HG03442 (cell line): ENCODE measurements around the gene MAPK14.
A peak's percentile ranks its signal among the peaks of the same experiment; 100 is the strongest.
"Not testable (repeated sequence)": the region's sequence is repeated elsewhere in the genome, so short reads cannot be mapped to it uniquely, and the experiment has no call there.

Experiments
- ATAC-seq: cut with Tn5 transposase; IDR thresholded peaks from one replicate; pipeline ENCODE4 v1.9.1; 2021; ENCODE audit warnings: mild to moderate bottlenecking, moderate library complexity; ENCODE audit not compliant: unreplicated experiment

Gene MAPK14

DNA sequence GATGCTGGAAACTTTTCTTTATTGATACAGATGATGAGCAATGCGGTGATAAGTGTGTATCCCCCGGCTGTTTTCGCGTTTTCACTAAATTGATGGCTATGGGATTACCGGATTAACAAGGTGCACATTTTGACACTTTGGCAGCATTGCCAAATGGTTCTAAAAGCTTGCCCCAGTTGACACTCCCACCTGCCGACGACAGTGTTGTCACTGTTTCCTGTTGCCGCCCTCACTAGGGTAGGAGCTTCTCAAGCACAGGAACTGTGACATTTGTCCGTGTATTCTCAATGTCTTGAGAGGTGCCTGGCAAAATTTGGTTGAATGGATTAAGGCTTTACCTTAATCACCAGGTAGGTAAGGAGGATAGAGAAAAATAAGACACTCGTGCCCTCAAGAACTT, 92.9 kb downstream of the MAPK14 start:
- no peak for ATAC-seq

- no peak for ATAC-seq
These were observed 93.6 kb downstream of the MAPK14 start for GRCh38 chr6:36120979-36121786.

DNA sequence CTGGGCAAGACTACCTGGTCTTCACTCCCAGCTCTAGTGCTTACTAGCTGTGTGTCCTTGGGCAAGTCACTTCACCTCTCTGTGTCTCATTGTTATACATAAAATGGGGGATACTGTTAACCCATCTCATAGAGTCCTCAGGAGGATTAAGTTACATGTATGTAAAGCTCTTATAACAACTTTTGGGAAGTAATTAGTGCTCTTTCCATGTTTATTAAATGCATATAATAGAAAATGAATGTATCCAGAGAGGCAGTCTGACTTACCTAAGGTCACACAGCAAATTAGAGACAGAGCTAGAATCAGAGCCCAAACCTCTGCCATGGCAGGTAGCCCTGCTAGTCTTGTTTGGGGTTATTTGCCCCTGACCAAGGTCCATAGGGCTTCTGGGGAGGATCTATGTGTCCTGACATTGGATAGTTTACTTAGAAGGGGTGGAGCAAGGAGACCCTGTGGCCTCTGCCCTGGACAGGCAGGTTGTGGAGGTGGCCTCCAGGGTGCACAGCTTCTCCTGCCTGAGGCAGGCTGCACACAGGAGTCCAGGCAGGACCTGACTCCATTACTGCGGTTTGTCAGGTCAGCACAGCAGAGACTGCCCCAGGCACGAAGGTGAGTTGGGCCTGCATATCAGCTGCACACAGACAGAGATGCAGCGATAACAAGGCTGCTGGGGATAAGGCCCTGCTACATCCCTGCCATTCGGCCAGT, 94.3 kb downstream of the MAPK14 start:
- no peak for ATAC-seq

DNA sequence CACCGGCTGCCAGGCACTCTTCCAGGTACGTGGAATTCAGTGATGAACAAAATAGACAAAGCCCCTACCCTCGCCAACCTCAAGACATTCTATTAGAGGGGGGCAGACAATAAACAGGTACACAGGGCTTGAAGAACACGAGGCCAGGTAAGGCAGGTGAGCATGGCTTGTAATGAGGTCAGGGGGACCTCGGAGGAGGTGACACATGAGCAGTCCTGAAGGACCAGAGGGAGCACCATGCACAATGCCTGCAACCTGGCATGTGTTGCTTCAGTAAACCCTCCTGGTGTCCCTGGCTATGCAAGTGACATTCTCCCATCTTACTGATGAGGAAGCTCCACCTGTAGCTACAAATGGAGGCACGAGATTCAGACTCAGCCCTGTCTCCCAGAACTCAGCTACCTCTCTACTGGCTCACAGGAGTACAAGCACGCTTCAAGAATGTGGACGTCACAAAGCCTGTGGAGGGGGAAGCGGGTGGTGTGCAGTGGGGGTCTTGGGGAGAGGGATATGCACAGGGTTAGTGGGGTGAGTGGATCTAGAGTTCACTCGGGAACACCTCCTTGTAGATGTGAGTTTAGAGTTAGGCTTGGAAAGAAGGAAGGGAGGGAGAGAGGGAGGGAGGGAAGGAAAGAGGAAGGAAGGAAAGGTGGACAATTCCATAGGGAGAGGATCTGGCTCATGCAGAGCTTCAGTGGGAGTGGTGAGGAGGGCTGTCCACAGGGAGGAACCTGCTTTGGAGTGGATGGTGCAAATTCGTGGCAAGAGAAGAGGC, 95.1 kb downstream of the MAPK14 start:
- no peak for ATAC-seq

DNA sequence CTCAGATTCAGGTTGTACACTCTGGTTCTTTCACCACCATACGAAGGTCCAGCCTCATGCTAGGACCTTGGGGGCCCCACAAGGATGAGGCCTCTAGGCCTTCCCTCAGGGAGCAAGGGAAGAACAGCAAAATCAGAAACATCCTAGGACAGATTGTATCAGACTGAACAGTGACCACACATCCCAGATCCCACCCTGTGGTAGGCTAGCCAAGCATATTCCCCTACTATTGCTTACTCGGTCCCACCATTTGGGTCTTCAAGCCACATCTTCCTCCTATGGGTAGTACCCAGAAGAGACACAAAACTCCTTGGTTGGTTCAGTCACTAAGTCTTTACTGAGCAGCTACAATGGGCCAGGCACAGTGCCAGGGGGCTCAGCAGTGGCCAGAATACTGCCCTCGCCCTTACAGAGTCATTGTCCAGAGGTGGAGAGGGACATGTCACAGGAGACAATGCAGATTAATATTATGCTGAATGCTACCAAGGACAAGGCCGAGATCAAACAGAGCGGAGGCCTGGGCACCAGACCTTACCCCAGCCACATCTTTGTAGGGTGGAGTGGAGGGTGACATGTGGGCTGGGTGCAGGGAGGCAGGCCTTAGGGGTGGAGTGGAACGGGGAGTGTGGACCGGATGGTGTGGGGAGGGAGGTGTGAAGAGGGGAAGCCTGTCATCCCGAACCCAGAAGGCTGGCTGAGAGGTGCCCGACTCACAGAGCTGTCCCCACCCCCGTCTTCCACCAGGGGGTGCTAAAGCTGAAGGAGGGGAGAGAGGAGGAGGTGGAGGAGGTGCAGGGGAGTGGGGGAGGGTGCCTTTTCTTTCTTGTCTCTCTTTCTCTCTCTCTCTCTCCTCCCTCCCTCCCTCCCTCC, 95.9 kb downstream of the MAPK14 start:
- ATAC-seq, result peak; percentile 62

- ATAC-seq, result not testable (repeated sequence)
These were observed 96.7 kb downstream of the MAPK14 start for GRCh38 chr6:36124346-36124745.

- no peak for ATAC-seq
These were observed 97.3 kb downstream of the MAPK14 start for GRCh38 chr6:36124881-36125280.

GRCh38 chr6:36125575-36125974, 98.0 kb downstream of the MAPK14 start:
- no peak for ATAC-seq

DNA sequence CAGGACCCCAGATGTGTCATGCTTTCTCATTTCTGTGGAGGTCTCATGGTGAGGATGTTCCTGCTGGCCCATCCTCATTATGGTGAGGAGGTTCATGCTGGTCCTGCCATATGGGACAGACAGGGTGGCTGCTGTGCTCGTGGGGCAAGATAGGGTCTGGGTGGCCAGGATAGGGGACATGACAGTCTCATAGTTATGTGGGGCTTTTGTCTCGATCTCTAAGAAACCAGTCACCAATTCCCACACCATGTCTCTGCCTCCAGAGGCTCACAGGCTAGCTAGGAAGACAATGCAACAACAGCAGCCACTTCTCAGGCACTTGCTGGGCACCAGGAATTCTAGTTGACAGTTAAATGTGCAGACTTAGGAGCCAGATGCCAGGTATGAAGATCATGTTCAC, 98.5 kb downstream of the MAPK14 start:
- no peak for ATAC-seq

DNA sequence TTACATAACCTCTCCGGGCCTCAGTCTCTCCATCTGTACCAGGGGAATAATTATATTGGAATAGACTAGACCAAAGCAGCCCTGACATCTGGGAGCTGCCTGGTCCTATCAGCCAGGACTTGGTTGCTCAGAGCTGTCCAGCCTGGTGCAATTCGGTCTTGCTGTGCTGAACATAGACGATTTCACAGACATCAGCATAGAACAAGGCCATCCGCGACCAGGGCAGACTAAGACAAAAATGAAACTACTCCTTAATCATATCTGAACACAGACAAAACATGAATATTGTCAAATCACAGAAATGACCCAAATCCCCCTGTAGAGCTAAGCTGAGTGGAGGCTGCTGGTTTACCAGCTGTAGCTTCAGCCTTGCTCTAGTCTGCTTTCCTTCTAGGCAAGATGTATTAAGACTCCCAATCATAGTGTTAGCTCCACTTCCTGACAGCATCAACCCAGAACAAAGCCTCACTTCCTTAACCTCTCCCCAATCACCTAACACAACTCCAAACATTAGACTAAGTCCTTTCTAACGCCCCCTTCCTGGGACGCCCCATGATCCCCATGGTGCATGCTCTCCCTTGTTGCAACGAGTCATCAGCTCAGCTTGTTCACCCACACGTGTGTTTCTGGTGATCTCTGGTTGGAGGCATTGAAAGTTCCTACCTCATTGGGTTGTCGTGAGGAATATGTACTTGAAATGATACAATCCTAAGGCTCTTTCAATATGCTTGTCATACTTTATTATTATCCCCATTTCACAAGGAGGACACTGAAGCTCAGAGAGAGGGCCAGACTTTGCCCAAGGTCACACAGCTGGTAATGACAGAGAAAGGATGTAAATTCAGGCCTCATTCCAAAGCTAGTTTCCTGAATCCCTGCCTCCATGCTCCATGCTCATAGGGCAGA, 99.2 kb downstream of the MAPK14 start:
- no peak for ATAC-seq

DNA sequence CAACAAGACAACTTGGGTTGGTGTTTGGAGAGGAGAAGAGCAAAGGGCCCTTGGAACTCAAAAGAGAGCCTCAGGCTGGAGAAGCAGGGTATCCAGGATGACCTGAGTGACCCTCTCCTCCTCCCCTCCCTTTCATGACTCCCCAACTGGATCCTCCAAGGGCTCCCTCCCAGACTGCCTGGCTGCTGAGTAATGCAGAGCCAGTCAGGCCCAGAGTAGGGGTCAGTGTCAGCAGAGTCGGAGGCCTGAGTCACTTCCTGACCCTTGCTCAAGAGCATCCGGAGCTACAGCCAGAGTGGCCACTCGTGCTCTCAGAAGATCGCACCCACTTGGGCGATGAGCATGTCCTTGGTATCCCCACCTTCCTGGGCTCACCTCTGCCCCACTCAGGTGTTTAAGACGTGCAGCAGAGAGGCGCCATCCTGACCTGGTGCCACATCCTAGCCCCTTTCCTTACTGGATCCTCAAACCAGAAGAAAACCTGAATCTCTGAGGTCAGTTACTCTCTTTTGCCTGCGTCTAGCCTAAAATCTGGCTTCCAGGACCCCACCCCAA, 99.9 kb downstream of the MAPK14 start:
- no peak for ATAC-seq

- no peak for ATAC-seq
These were observed 100.5 kb downstream of the MAPK14 start for GRCh38 chr6:36128073-36128472.

GRCh38 chr6:36128793-36129192, 101.2 kb downstream of the MAPK14 start:
- ATAC-seq, result no peak

DNA sequence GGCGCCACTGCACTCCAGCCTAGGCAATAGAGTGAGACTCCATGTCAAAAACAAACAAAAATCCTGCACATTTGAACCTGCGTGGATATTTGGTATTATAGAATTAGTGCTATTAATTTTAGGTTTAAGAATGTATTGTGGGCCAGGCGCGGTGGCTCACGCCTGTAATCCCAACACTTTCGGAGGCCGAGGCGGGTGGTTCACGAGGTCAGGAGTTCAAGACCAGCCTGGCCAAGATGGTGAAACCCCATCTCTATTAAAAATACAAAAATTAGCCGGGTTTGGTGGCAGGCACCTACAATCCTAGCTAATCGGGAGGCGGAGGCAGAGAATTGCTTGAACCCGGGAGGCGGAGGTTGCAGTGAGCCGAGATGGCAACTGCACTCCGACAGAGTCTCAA, 101.7 kb downstream of the MAPK14 start:
- ATAC-seq, result not testable (repeated sequence)

DNA sequence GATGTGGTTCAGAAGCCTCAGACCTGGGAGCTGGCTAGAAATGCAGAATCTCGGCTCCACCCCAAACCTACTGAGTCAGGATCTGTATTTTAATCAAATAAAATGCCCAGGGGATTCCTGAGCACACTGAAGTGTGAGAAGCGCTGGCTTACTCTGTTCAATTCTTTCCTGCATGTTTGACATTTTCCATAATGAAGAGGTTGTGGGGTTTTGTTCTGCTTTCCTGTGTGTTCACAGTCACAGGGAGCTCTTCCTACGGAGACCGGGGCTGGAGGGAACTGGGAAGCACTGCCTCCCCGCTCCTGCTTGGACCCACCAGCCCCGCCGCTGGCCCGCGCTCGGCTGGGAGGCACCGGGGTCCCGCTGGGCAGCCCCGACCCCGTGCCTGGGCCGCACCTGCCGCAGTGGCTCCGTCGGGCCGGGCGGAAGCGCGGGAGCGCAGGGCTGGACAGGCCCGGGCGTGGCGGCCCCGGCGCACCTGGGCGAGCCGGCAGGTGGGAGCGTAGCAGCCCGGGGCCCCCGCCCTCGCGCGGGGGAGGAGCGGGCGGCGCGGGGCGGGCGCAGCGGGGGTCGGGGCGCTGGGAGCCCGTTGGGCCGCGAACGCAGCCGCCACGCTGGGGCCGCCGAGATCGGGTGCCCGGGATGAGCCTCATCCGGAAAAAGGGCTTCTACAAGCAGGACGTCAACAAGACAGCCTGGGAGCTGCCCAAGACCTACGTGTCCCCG, 102.5 kb downstream of the MAPK14 start, which contains the start of gene MAPK13:
MAPK13 (plus strand) TSS at position 573 of the 726 bp plus-strand sequence; CDS start at position 643, 70 bp downstream.
- ATAC-seq, result no peak

DNA sequence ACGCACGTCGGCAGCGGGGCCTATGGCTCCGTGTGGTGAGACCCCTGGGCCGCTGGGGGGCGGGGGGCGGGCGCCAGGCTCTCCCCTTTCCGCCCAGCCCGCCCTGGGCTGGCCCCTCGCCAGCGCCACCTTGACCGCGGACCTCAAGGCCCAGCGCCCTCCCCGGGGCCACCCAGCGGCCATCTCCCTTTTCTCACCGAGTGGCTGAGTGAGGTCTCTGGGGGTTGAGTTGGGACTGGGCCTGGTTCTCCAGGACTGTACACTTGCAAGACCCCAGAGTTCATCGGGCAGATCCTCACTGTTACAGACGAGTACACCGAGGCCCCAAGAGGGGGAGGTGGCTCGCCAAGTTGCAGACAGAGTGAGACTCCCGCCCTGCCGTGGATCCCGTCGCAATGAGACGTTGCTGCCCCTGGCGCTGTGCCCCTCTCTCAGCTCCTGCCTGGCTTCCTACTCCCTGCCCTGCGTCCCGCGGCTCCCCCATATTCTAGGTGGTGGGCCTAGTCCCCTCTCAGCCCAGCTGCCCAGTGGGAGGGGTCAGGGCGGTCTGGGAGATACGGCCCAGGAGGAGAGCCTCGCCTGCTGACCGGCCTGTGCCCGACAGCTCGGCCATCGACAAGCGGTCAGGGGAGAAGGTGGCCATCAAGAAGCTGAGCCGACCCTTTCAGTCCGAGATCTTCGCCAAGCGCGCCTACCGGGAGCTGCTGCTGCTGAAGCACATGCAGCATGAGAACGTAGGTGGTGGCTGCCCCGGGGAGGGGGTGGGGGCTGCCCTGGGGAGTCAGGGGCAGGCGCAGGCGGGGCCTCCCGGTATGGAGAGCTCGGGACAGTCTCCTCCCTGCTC, 103.3 kb downstream of the MAPK14 start:
- no peak for ATAC-seq

- ATAC-seq, result peak; percentile 81
These were observed 104.1 kb downstream of the MAPK14 start for GRCh38 chr6:36131511-36132245.
